GM19452 (cell line): Measurements from ENCODE around the gene XPC.
A peak's percentile ranks its signal among the peaks of the same experiment; 100 is the strongest.
"Not testable (repeated sequence)": the region's sequence is repeated elsewhere in the genome, so short reads cannot be mapped to it uniquely, and the experiment has no call there.

Experiments
- ATAC-seq: cut with Tn5 transposase; IDR thresholded peaks from one replicate; pipeline ENCODE4 v1.9.1; 2021; ENCODE audit not compliant: unreplicated experiment

Gene XPC

GRCh38 chr3:14178247-14179113 lies at the start of gene XPC, which contains the start of gene LSM3:
XPC (minus strand) TSS chr3:14178601; CDS start chr3:14178568, 33 bp downstream.
LSM3 (plus strand) TSS chr3:14178817; CDS start chr3:14178861, 44 bp downstream.
- ATAC-seq: peak; percentile 91

GRCh38 chr3:14227856-14228255 lies 49.5 kb upstream of the XPC start:
- ATAC-seq: no peak

GRCh38 chr3:14226351-14226750 lies 48.0 kb upstream of the XPC start:
- ATAC-seq: not testable (repeated sequence)

GRCh38 chr3:14225421-14225820 lies 47.0 kb upstream of the XPC start:
- ATAC-seq: no peak

- no peak for ATAC-seq
Observed at GRCh38 chr3:14224895-14225294, 46.5 kb upstream of the XPC start.

GRCh38 chr3:14223595-14223994 lies 45.2 kb upstream of the XPC start:
- ATAC-seq: no peak

GRCh38 chr3:14222900-14223594 lies 44.6 kb upstream of the XPC start:
- no peak for ATAC-seq

- ATAC-seq: no peak
Observed at GRCh38 chr3:14222457-14222856, 44.1 kb upstream of the XPC start.

- ATAC-seq: no peak
Observed at GRCh38 chr3:14221902-14222301, 43.5 kb upstream of the XPC start.

- no peak for ATAC-seq
Observed at GRCh38 chr3:14220933-14221332, 42.5 kb upstream of the XPC start.

- no peak for ATAC-seq
Observed at GRCh38 chr3:14218355-14218754, 40.0 kb upstream of the XPC start.

- ATAC-seq: no peak
Observed at GRCh38 chr3:14216257-14217048, 38.1 kb upstream of the XPC start.

- ATAC-seq: no peak
Observed at GRCh38 chr3:14214764-14215163, 36.4 kb upstream of the XPC start.

GRCh38 chr3:14213066-14213774 lies 34.8 kb upstream of the XPC start:
- ATAC-seq: no peak

- no peak for ATAC-seq
Observed at GRCh38 chr3:14212032-14212431, 33.6 kb upstream of the XPC start.

GRCh38 chr3:14211621-14212020 lies 33.2 kb upstream of the XPC start:
- no peak for ATAC-seq

GRCh38 chr3:14210843-14211594 lies 32.6 kb upstream of the XPC start:
- ATAC-seq: no peak

- no peak for ATAC-seq
Observed at GRCh38 chr3:14210290-14210688, 31.9 kb upstream of the XPC start.

GRCh38 chr3:14209581-14210289 lies 31.3 kb upstream of the XPC start:
- ATAC-seq: no peak
